ENCODE results near the gene OGA. TPM values are rescaled to one million over a fixed set of nuclear protein-coding genes. Genes with fewer than 3 reads are reported as not detected.
A peak's percentile ranks its signal among the peaks of the same experiment; 100 is the strongest.

OGA gene
- total RNA-seq, 2 donors from 2014 or later = 131 to 241 TPM

- ATAC-seq (ENCODE audit: insufficient number of reproducible peaks, low FRiP score, low read depth) (no peak), DNase-seq (ENCODE audit: low spot score) (no peak)
- Histone ChIP-seq H3K27me3 (replicated peaks; ENCODE audit: insufficient read depth) (no peaks in the 10 kb centered on the region), H3K27ac (no peak overlapping the region), H3K36me3 (peaks cover 1% of the 10 kb centered on the region), H3K4me1 (ENCODE audit: control insufficient read depth in 1 of 2, low read depth in 2 of 2) (peaks cover 6 to 24% of the 10 kb centered on the region in 2 donors), H3K4me3 (peak overlapping the region; percentile 60), H3K9me3 (no peaks in the 10 kb centered on the region)
- no peak for TF ChIP-seq CTCF (IDR thresholded peaks at IDR 0.05)
Measured at GRCh38 chr10:101840102-101840684, 21.9 kb upstream of the OGA start.

- DNase-seq (ENCODE audit: low spot score) (no peak), ATAC-seq (ENCODE audit: insufficient number of reproducible peaks, low FRiP score, low read depth) (no peak)
- Histone ChIP-seq H3K27ac (no peak overlapping the region), H3K36me3 (no peaks in the 10 kb centered on the region), H3K4me3 (peak overlapping the region; percentile 60), H3K9me3 (no peaks in the 10 kb centered on the region), H3K4me1 (ENCODE audit: control insufficient read depth in 1 of 2, low read depth in 2 of 2) (peaks cover 6 to 24% of the 10 kb centered on the region in 2 donors), H3K27me3 (replicated peaks; ENCODE audit: insufficient read depth) (no peaks in the 10 kb centered on the region)
- TF ChIP-seq CTCF (IDR thresholded peaks at IDR 0.05) = no peak
Measured at GRCh38 chr10:101839416-101840063, 21.3 kb upstream of the OGA start.

GRCh38 chr10:101839002-101839401 lies 20.8 kb upstream of the OGA start:
- H3K27ac ChIP-seq = no peak overlapping the region
- no peaks in the 10 kb centered on the region for H3K36me3 ChIP-seq
- H3K9me3 ChIP-seq = no peaks in the 10 kb centered on the region
- H3K4me1 ChIP-seq (ENCODE audit: control insufficient read depth in 1 of 2, low read depth in 2 of 2) = peaks cover 6 to 24% of the 10 kb centered on the region in 2 donors
- ATAC-seq (ENCODE audit: insufficient number of reproducible peaks, low FRiP score, low read depth) = no peak
- H3K27me3 ChIP-seq (replicated peaks; ENCODE audit: insufficient read depth) = no peaks in the 10 kb centered on the region
- no peak for TF ChIP-seq CTCF (IDR thresholded peaks at IDR 0.05)
- DNase-seq (ENCODE audit: low spot score) = no peak
- no peak overlapping the region for H3K4me3 ChIP-seq

GRCh38 chr10:101838416-101838970 lies 20.2 kb upstream of the OGA start:
- Histone ChIP-seq H3K27ac (no peak overlapping the region), H3K27me3 (replicated peaks; ENCODE audit: insufficient read depth) (no peaks in the 10 kb centered on the region), H3K36me3 (no peaks in the 10 kb centered on the region), H3K4me1 (ENCODE audit: control insufficient read depth in 1 of 2, low read depth in 2 of 2) (peaks cover 6 to 24% of the 10 kb centered on the region in 2 donors), H3K9me3 (no peaks in the 10 kb centered on the region), H3K4me3 (no peak overlapping the region)
- no peak for DNase-seq (ENCODE audit: low spot score)
- no peak for TF ChIP-seq CTCF (IDR thresholded peaks at IDR 0.05)
- ATAC-seq (ENCODE audit: insufficient number of reproducible peaks, low FRiP score, low read depth) = no peak

GRCh38 chr10:101837748-101838147 lies 19.5 kb upstream of the OGA start:
- no peak for TF ChIP-seq CTCF (IDR thresholded peaks at IDR 0.05)
- Histone ChIP-seq H3K4me3 (no peak overlapping the region), H3K27ac (no peak overlapping the region), H3K4me1 (ENCODE audit: control insufficient read depth in 1 of 2, low read depth in 2 of 2) (peaks cover 6 to 24% of the 10 kb centered on the region in 2 donors), H3K27me3 (replicated peaks; ENCODE audit: insufficient read depth) (no peaks in the 10 kb centered on the region), H3K36me3 (no peaks in the 10 kb centered on the region), H3K9me3 (no peaks in the 10 kb centered on the region)
- ATAC-seq (ENCODE audit: insufficient number of reproducible peaks, low FRiP score, low read depth) = no peak
- DNase-seq (ENCODE audit: low spot score) = no peak
